SK-N-SH (cell line): ENCODE results near the gene NUP58. TPM values are rescaled to one million over a fixed set of nuclear protein-coding genes. Genes with fewer than 3 reads are reported as not detected.

Experiments used
- CTCF ChIA-PET: fragments of 300-600, 350-600 bp; formaldehyde crosslinking; extraction: SDS; loops from one replicate; lab custom pipeline; 2021; lab: Yijun Ruan, JAX
- POLR2A ChIA-PET: fragments of 350-600 bp; sonication (Branson Sonifier 250); formaldehyde crosslinking; extraction: SDS; loops from one replicate; lab custom pipeline; 2020; ENCODE audit warnings: antibody characterized with exemption, inconsistent platforms; lab: Yijun Ruan, JAX
- DNase-seq: peaks from one replicate; pipeline ENCODE4 v3.0.0; 2012
- H2AFZ ChIP-seq: fragments of 200-600 bp; sonication (generic); 2 replicates; pipeline ENCODE4 v1.8.1; 2016; ENCODE audit warnings: antibody characterized with exemption, mild to moderate bottlenecking, low read depth
- H3F3A ChIP-seq: fragments of 200-600 bp; sonication (generic); replicated peaks from 2 replicates; pipeline ENCODE3; 2016; ENCODE audit warnings: antibody characterized with exemption, mild to moderate bottlenecking; ENCODE audit not compliant: insufficient read depth
- H3K27ac ChIP-seq, 2 experiments: fragments of 200-500 bp in 1 of 2; fragments of 200-600 bp in 1 of 2; sonication (Bioruptor generic) in 1 of 2; sonication (generic), shearing (Covaris generic) in 1 of 2; 2 replicates each; pipeline versions ENCODE4 v1.5.1 to v1.6.1; 2014 to 2016; ENCODE audit warnings: low read depth in 2 of 2, inconsistent platforms in 1 of 2, low read length in 1 of 2, mild to moderate bottlenecking in 1 of 2, mixed read lengths in 1 of 2
- H3K27me3 ChIP-seq: fragments of 200-600 bp; sonication (generic), shearing (Covaris generic); 2 replicates; pipeline ENCODE4 v1.6.1; 2016; ENCODE audit warnings: mixed run types; ENCODE audit not compliant: insufficient read depth
- H3K36me3 ChIP-seq, 2 experiments: fragments of 200-500 bp in 1 of 2; fragments of 200-600 bp in 1 of 2; sonication (Bioruptor generic) in 1 of 2; sonication (generic) in 1 of 2; replicated peaks in 1 of 2; 2 replicates each; pipeline versions ENCODE3 to v1.5.1; 2014 to 2016; ENCODE audit warnings: low read length in 1 of 2, mild to moderate bottlenecking in 1 of 2; ENCODE audit not compliant: insufficient read depth in 2 of 2, control insufficient read depth in 1 of 2
- H3K4me1 ChIP-seq, 2 experiments: fragments of 200-500 bp in 1 of 2; fragments of 200-600 bp in 1 of 2; sonication (Bioruptor generic) in 1 of 2; sonication (generic), shearing (Covaris generic) in 1 of 2; 2 replicates each; pipeline versions ENCODE4 v1.5.1 to v1.6.1; 2014 to 2016; ENCODE audit warnings: low read depth in 1 of 2, low read length in 1 of 2, mixed run types in 1 of 2; ENCODE audit not compliant: insufficient read depth in 2 of 2, control insufficient read depth in 1 of 2
- H3K4me2 ChIP-seq: fragments of 200-600 bp; sonication (generic), shearing (Covaris generic); 2 replicates; pipeline ENCODE4 v1.6.1; 2017; ENCODE audit warnings: mixed run types
- H3K4me3 ChIP-seq, 2 experiments: fragments of 200-500 bp in 1 of 2; fragments of 200-600 bp in 1 of 2; sonication (Bioruptor generic) in 1 of 2; sonication (generic), shearing (Covaris generic) in 1 of 2; 2 replicates each; pipeline versions ENCODE4 v1.5.1 to v1.8.1; 2014 to 2016; ENCODE audit warnings: low read depth in 2 of 2, inconsistent platforms in 1 of 2, low read length in 1 of 2, mild to moderate bottlenecking in 1 of 2, mixed read lengths in 1 of 2, moderate library complexity in 1 of 2
- H3K79me2 ChIP-seq: fragments of 200-600 bp; sonication (generic); 2 replicates; pipeline ENCODE4 v1.8.1; 2017; ENCODE audit warnings: mild to moderate bottlenecking; ENCODE audit not compliant: insufficient read depth
- H3K9ac ChIP-seq: fragments of 200-600 bp; sonication (generic); 2 replicates; pipeline ENCODE4 v1.6.1; 2017; ENCODE audit warnings: mixed run types
- H3K9me2 ChIP-seq: fragments of 200-600 bp; sonication (generic); 2 replicates; pipeline ENCODE4 v1.6.1; 2017; ENCODE audit warnings: mixed run types
- H3K9me3 ChIP-seq: fragments of 200-600 bp; sonication (generic); 2 replicates; pipeline ENCODE4 v1.6.1; 2017; ENCODE audit warnings: mixed run types, mild to moderate bottlenecking, moderate library complexity
- H4K20me1 ChIP-seq: fragments of 200-600 bp; sonication (generic); 2 replicates; pipeline ENCODE4 v1.6.1; 2017; ENCODE audit warnings: mild to moderate bottlenecking, mixed run types; ENCODE audit not compliant: insufficient read depth
- EP300 ChIP-seq, 2 experiments: IDR thresholded peaks; 2 replicates each; pipeline versions ENCODE4 v1.4.0 to v1.6.1; 2012; ENCODE audit warnings: borderline replicate concordance in 1 of 2, low read depth in 1 of 2, low read length in 1 of 2
- GATA2 ChIP-seq: sonication (generic); formaldehyde crosslinking; IDR thresholded peaks from 2 replicates; pipeline ENCODE4 v1.5.0; 2020; ENCODE audit warnings: mild to moderate bottlenecking, missing genetic modification reagents
- MAX ChIP-seq: IDR thresholded peaks from 2 replicates; pipeline ENCODE4 v1.4.0; 2012; ENCODE audit warnings: low read depth
- RAD21 ChIP-seq: IDR thresholded peaks from 2 replicates; pipeline ENCODE4 v1.6.1; 2012; ENCODE audit warnings: mild to moderate bottlenecking, low read length
- RCOR1 ChIP-seq: fragments of 150-350 bp; IDR thresholded peaks from 2 replicates; pipeline ENCODE4 v1.6.1; 2017; ENCODE audit warnings: antibody characterized with exemption, low read length
- REST ChIP-seq: IDR thresholded peaks from 2 replicates; pipeline ENCODE4 v1.6.1; 2012; ENCODE audit warnings: mild to moderate bottlenecking, low read depth, low read length, moderate library complexity
- RFX5 ChIP-seq: IDR thresholded peaks from 2 replicates; pipeline ENCODE4 v1.6.1; 2012; ENCODE audit warnings: mild to moderate bottlenecking, improper control_type of control experiment, low read length
- TAF1 ChIP-seq: IDR thresholded peaks from 2 replicates; pipeline ENCODE4 v1.6.1; 2012; ENCODE audit warnings: low read depth, mild to moderate bottlenecking, low read length, moderate library complexity, borderline replicate concordance
- TEAD4 ChIP-seq: IDR thresholded peaks from 2 replicates; pipeline ENCODE4 v1.4.0; 2012; ENCODE audit warnings: mild to moderate bottlenecking, borderline replicate concordance; ENCODE audit not compliant: insufficient read depth
- USF2 ChIP-seq: fragments of 150-350 bp; IDR thresholded peaks from 2 replicates; pipeline ENCODE4 v1.6.1; 2017; ENCODE audit warnings: antibody characterized with exemption, low read length, low read depth, borderline replicate concordance
- ZBTB33 ChIP-seq: IDR thresholded peaks from 2 replicates; pipeline ENCODE4 v1.4.0; 2012; ENCODE audit warnings: low read depth, borderline replicate concordance
- WGBS: methylation state at CpG from one replicate; pipeline ENCODE4 v1.1.6; 2017; ENCODE audit warnings: low lambda C conversion rate; 5-methylcytosine and 5-hydroxymethylcytosine counted together
- polyA plus RNA-seq, 3 experiments: library from polyadenylated mRNA; depleted of rRNA; stranded (reverse); fragments of >200 nt; gene quantifications; 2 replicates each; pipeline ENCODE4 v1.2.3, GENCODE V29; 2012

The NUP58 gene
- polyA plus RNA-seq, 1 of the 3 experiments (the other 2 are of a cell fraction): 18.1 TPM

- Histone ChIP-seq H2AFZ (no peak within 1 kb of the TSS), H3F3A (no peaks in the 10 kb centered on the region), H3K4me1 (peaks cover 0 to 5% of the 10 kb centered on the region in 2 experiments; a peak in 1 of 4 replicates), H3K9ac (no peak within 1 kb of the TSS), H3K27ac (no peak within 1 kb of the TSS), H3K36me3 (no peaks in the 10 kb centered on the region), H3K9me2 (no peaks in the 10 kb centered on the region), H4K20me1 (no peaks in the 10 kb centered on the region), H3K9me3 (no peaks in the 10 kb centered on the region), H3K4me3 (peak within 1 kb of the TSS; percentile 29 to 51; a peak in 3 of 4 replicates), H3K4me2 (peak within 1 kb of the TSS; percentile 70), H3K27me3 (peaks cover 54% of the 10 kb centered on the region), H3K79me2 (no peaks in the 10 kb centered on the region)
- ChIA-PET POLR2A (interaction anchor here (1.0 kb wide), 1 partner anchor 859 kb away, joined by 3 read pairs; no protein-coding TSS in a partner anchor), CTCF (interaction anchor here (1.2 to 1.3 kb wide), 2 partner anchors 20 to 32 kb away, joined by 3 read pairs; no protein-coding TSS in a partner anchor)
- TF ChIP-seq USF2: no peak
- TF ChIP-seq TAF1: no peak
- TF ChIP-seq RAD21: no peak
- no peak for TF ChIP-seq TEAD4
- no peak for TF ChIP-seq ZBTB33
- no peak for TF ChIP-seq RFX5
- peak; percentile 82 for DNase-seq
- no CpG with 5 or more reads among the region's 58 CpGs for WGBS
These were observed 70.5 kb downstream of the NUP58 start, which contains the start of gene ATP8A2 for GRCh38 chr13:25371875-25372283. Gene ATP8A2, plus strand, starts transcription at chr13:25371974. Its CDS starts 239 bp downstream, at chr13:25372213.

GRCh38 chr13:25372284-25373081, 71.1 kb downstream of the NUP58 start:
- POLR2A ChIA-PET: interaction anchor here (1.0 kb wide), 1 partner anchor 859 kb away, joined by 3 read pairs; no protein-coding TSS in a partner anchor
- Histone ChIP-seq H3K4me2 (peak overlapping the region; percentile 70), H2AFZ (no peak overlapping the region), H4K20me1 (no peaks in the 10 kb centered on the region), H3K27ac (no peak overlapping the region), H3F3A (no peaks in the 10 kb centered on the region), H3K9me3 (no peaks in the 10 kb centered on the region), H3K4me1 (peaks cover 0 to 5% of the 10 kb centered on the region in 2 experiments; a peak in 1 of 4 replicates), H3K79me2 (no peaks in the 10 kb centered on the region), H3K4me3 (peak overlapping the region; percentile 29 to 51; a peak in 3 of 4 replicates), H3K27me3 (peaks cover 54% of the 10 kb centered on the region), H3K9ac (no peak overlapping the region), H3K36me3 (no peaks in the 10 kb centered on the region), H3K9me2 (no peaks in the 10 kb centered on the region)
- peak; percentile 74 for DNase-seq
- 23% methylated on average over 34 of the region's 82 CpGs for WGBS
- CTCF ChIA-PET: interaction anchor here (0.5 to 1.3 kb wide), 3 partner anchors 20 to 1347 kb away, joined by 3 read pairs; no protein-coding TSS in a partner anchor
- TF ChIP-seq EP300 (IDR thresholded peaks at IDR 0.05; ENCODE audit: borderline replicate concordance in 1 of 2, low read depth in 1 of 2, low read length in 1 of 2) (no peak), TAF1 (no peak), REST (no peak), RCOR1 (no peak), GATA2 (CRISPR knock-in tag) (no peak), MAX (no peak)
